NCI-H69 (cell line): ENCODE measurements around the gene ATP2B1.
A peak's percentile ranks its signal among the peaks of the same experiment; 100 is the strongest.

Experiments
- DNase-seq: peaks from one replicate; lab custom pipeline; 2025; lab: John Stamatoyannopoulos, UW

Gene ATP2B1

DNA sequence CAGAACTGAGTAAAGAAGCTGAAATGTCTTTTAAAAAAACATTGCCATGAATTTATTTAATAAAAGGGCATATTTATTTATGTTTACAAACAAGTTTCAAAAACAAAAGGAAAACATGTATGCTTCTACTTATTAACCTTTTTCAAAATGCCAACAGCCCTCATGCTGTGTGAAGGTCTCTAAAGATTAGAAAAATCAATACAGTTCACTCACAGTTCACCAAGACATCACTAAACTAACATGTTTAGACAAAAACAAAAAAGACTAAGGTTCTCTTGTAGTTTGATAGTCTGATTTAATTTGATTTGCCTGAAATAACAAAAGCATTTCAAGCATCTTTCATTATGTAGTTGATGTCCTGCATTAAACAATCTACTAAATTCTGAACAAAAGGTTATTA lies 118.9 kb downstream of the ATP2B1 start:
- DNase-seq: no peak

DNA sequence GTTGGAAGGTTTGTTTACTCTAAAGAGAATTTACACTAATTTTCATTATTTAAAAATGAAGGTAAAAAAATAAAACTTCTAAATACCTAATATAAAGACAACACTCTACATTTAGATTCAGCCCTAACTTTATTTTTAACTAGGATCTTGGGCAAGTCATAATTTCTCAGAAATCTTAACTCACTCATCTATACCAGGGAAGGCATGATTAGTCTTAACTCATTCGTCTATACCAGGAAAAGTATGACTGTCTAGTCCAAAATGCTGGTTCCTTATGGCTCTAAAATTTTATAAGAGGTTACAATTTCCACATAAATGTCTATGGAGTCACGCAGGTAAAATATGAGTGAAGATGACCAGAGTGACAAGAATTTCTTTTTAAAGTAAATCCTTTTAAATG lies 130.1 kb downstream of the ATP2B1 start:
- DNase-seq: no peak

DNA sequence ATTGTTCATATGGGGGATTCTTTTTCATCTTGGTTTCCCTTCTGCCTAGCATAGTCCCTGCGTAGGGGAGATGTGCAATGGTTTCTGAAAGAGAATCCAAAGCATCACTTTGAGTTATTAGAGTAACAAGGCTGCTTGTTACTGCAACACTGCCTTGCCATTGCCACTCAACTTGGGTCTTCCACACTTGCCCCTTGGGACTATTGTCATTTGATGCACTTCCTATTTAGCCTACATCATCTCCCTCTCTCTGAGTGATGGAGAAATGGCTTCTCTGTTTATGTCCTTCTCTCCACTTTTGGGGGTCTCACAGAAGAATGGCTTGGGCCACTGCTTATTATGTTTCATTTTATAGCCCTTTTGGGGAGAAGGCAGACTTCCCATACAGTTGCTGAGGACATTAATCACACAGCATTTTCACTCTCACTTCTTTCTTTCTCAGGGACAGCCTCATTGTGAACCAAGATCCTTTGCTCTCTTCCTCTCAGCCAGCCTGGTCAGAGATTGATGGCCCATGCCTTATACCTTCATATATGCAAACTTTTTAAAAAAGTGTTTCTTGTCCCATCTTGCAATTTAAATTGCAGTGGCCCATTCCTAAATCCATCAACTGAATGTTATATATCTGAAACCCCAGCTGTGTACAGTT lies 131.9 kb downstream of the ATP2B1 start:
- DNase-seq: no peak

DNA sequence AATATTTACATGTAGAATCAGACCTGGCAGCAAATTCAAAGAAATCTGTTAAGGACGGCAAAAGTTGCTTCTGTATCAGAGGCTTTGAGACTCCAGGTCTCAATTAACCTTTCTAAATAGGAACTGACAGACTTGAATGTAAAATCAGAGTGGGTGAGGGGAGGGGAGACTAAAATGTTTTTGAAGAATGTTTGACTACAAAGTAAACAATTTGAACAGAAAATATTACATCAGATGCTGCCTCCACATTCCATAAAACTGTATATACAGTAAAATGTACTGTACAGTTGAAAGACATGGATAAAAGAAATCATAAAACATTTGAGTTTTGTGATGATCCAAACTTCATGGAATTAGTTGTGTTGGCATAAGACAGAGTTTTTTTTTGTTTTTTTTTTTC lies 133.3 kb downstream of the ATP2B1 start:
- DNase-seq: peak; percentile 8

DNA sequence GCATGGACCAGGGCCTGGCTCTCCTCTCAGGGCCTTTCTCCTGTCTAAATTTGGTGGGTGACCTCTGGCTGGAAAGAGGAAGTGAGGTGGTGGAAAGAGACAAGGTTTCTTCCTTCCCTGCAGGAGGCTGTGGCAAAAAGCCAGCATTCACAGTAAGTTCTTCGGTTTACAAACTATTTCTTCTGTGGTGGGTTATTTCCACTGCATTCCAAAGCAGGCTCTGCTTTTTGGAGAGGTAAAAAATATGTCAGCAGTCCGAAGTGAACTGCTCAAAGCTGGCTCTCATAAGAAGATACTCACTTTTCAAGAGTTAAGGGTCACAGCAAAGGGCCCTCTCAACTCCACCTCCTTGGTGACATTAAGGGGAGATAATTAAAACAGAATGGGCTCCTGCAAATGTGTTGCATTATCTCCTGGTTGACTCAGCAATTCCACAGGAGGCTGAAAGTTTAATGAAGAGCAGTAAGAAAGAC lies 133.9 kb downstream of the ATP2B1 start:
- peak; percentile 69 for DNase-seq

DNA sequence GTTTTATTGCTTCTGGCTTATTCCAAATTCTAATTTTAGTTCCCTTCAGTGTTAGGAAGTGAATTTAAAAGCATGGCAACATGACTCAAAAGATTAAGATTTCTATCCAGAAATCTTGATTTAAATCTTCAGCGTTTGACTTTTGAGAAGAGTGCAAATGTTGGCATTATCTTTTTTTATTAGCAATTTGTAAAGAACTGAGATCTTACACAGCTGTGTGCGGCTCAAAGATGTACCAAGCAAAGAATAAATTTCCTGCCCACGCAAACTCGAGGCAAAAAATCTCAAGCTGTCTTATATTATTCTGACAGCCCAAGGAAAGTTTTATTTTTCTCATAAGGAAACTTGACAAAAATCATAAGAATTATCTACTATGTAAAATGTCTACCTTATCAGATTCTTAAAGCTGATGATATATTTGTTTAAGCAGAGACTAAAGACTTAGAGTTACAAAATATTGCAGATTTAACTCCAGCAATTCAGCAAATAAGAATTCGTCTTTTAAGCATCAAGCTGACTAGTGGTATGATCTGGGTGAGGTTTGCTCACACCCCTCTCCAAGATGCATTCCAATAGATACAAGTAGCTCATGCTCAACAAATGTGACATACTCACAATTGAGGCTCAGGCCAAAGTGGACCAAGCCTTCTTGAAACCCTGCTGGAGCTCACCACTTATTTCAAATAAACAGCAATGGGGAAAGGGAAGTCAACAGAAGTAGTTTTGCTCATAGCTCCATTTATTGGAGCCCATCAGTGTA lies 135.4 kb downstream of the ATP2B1 start:
- no peak for DNase-seq

DNA sequence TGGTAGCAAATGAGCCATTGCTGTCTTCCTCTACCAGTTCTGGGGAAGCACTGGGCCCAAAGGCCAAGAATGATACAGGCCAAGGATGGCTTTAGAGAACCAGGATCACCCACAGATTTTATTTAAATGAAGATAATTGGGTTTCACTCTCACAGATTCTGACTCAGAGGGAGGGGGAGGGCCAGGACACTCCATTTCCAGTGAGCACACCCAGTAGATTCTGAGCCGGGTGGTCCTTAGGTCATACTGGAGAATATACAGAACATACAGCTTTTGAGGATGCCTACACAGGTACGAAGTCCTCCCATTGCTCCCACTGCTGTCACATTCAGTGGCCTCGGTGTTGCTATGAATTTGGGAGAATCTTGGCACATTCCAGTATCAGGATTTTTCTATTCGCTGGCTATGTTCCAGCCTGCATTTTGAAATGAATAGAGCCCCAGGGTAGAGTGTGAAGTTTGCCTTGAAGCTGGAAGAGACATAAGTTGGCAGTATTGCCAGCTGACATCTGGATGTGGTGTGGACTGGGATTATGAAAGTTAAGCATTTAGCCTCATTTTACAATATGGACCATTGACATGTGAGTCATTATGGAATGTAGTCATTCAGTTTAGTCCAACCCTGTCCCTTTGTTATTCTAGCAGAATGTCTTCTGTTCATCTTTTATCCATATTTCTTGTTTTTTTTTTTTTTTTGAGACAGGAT lies 137.0 kb downstream of the ATP2B1 start:
- no peak for DNase-seq

DNA sequence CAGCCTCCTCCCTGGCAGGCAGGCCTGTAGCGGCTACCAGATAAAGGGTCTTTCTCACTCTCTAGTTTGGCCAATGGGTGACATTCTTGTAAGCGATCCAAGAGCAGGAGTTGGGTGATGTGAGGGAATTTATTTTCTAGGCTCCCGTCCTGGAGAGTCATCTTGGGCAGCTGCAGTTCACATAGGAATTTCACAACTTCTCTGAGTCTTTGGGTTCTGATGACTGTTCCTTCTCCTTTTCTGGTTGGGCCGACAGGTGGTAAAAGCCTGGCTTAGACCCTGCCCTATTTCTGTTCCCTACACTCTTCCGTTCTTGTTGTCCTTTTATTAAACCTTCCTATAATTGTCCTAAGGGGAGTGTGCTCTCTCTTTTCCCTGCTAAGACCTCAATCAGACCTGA lies 140.2 kb downstream of the ATP2B1 start:
- no peak for DNase-seq

DNA sequence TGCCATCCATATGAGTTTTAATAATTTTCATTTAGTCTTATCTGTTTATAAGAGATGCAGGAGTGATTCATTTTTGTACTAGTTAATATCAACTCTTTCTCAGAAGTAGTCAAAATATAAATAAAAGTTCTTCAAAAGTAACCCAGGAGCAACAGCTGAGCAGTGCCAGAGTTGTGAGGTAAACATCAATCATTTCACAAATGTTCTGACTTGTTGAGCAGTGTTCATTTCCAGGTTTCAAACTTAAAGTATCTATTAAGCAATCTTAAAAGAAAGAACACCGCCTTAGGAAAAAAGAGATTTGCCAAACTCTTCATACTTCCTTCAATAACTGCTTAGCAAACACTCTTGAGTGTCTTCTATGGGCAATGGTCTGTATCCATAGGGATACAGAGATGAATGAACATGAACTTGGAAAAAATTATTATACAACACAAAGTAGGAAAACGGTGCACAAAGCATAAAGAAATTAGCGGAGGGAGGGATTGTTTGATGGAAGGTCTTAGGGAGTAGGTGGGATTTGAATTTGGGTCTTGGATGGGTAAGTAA lies 140.9 kb downstream of the ATP2B1 start:
- no peak for DNase-seq

DNA sequence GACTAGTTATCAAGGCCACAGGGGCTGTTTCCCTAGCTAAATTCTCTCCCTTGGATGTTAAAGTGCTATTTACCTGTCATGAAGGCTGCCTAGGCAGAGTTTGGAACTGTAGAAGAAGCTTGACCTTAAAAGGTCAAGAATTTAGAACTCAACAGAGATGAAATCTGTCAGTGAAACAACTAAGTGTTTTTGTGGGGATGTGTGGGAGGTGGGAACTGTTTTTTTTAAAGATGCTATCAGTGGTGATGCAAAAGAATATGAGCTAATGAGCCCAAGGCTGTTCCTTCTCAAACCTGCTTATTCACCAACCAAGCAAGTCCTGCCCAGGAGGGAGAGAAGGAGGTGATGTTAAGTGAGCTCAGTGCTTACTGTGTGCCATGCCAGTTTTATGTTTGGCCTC lies 142.0 kb downstream of the ATP2B1 start:
- peak; percentile 11 for DNase-seq

DNA sequence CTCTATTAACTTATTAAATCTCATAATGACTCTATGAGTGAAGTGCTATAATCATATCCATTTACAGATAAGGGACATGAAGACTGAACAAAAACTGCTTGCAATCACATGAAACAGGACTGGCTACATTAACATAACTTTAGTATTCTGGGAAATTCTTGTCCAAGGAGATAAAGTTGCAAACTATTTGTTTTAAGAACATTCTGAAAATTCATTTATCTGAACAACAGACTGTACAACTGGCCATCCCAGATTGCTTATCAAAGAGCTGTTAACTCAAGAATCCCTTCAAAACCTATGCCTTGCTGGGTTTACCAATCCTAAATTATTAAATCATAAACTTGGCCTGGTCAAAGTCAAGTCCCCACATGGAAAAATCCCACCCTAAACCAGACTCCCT lies 143.6 kb downstream of the ATP2B1 start:
- no peak for DNase-seq

DNA sequence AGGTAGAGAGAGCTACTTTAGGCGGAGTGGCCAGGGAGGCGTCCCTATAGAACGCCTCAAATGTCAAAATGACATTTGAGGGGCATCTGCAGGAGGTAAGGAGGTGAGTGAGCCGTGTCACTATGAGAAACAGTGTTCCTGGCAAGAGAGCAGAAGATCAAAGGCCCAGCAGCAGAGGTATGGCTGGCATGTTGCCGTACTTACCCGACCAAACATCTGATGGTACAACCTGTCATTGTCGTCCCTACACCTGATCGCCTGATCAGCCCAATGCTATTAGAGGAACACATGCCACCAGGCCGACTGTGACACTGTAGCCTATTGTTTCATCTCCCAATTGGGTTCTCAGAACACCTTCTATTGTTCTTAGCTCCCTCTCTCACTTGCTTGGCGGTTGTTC lies 148.9 kb downstream of the ATP2B1 start:
- no peak for DNase-seq

DNA sequence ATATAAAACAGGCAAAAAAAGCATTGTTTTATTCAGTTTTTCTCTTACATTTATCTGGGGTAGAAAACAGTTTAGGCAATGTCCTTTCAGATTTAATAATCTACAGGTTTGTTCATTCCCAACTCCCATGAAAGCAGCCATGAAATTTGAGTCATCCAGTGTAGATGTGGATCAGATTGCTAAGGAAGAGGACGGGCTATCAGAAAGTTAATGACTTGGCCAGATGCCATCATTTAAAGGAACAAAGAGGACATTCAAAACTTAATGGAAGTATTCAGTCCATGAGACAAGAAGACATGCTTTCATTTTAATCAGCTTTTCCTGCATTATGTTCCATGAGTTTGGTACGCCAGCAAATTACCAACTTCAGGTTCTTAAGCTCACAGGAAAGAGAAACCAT lies 151.7 kb downstream of the ATP2B1 start:
- DNase-seq: peak; percentile 73

DNA sequence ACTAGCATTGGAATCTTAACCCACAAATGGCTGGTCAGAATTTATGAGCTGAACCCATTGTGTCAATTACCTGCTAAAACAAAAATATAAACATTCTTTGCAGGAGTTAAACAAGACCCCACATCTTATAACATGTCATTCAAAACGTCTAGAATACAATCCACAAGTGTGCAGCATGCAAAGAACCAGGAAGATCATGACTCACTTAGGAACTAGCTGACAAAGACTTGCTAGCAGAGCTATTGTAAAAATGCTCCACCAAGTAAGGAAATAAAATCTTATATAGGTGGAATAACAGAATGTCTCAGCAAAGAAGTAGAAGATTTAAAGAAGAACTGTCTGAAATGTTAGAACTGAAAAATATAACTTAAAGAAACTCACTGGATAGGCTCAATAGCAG lies 156.3 kb downstream of the ATP2B1 start:
- DNase-seq: no peak

DNA sequence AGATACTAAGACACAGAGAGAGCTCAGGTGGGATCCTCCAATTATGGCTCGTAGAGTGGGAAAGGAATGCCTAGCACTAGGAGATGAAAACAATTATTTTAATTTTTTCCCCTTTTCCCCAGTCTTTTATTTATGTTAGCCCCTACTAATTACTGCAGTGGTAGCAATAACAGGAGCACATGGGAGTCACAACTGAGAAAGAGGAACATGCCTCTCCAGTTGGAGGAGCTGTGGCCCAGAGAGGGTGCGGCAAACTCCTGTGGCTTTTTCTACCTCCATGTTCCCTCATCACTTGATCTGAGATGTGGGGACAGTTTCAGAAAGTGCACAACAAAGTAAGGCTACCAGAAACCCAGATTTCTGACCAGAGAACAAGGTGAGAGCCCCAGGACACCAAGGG lies 156.9 kb downstream of the ATP2B1 start:
- DNase-seq: no peak

DNA sequence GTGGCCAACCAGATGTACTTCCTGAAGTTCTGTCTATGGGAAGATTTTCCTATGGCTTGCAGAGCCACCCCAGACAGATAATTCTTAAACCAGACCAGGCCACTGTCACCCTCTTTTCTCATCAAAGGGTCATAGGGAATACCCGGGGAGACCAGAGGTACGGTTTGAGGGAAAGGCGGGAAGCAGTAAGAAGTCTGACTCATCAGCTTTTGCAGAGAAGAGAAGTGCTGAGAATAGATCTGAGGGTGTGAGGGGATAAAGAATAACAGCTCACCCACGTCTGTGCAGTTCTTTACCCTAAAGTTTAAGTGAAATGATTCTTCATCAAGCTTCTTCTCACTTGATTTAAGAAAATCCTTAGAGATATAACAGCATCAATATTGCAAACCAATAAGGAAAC lies 161.5 kb downstream of the ATP2B1 start:
- DNase-seq: no peak

DNA sequence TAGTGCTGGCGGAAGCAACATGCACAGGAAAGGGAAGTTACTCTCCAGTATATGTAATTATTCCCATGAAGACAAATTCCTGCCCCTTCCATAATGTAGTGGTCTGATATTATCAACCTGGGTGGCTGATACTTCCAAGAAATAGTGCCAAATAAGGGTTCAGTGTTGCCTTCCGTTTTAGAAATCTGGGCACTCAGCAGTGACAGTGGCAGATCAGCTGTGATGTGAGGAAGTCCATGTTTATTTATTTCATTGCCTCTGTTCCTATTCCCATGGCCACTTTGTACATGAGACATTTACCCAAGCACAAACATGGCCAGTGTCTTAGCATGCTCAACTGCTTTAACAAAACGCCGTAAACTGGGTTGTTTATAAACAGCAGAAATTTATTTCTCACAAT lies 162.5 kb downstream of the ATP2B1 start:
- no peak for DNase-seq

DNA sequence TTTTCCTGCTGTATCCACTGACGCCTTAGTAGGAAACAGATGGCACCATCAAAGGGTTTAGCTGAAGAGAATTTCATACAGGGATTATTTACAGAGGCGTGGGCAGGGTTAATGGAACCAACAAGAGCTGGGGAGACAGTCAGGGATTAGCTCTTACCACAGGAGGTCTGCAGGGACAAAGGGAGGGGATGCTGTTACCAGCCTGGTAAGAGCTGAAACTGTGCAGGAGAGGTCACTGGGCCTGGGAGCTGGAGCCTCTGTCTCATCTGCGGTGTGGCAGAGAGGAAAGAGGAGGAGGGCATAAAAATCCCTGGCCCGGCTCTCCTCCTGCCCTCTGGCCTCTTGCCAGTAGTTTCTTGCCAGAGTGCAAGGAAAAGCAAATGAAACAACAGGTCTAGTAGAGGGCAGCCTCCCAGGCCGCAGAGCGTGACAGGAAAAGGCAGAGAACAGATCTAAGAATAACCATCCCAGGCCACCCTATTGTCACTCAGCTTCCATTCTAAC lies 163.9 kb downstream of the ATP2B1 start:
- DNase-seq: peak; percentile 99

DNA sequence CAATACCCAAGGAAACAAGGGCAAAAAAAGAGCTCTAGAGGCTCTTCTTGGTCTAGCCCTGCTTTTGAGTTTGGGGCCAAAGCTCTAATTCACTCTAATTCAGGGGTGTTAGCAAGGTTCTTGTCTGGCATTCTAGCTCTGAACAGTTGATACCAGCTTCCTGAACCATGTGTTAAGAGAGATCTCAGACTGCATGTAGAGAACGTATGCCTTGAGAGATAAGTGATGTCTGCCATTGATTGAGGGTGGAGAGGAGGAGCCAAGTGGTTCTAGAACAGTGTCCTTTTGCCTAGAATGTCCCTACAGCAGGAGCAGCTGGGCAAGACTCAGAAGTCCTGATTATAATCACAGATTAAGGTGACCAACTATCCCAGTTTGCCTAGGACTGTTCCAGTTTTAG lies 164.6 kb downstream of the ATP2B1 start:
- no peak for DNase-seq

DNA sequence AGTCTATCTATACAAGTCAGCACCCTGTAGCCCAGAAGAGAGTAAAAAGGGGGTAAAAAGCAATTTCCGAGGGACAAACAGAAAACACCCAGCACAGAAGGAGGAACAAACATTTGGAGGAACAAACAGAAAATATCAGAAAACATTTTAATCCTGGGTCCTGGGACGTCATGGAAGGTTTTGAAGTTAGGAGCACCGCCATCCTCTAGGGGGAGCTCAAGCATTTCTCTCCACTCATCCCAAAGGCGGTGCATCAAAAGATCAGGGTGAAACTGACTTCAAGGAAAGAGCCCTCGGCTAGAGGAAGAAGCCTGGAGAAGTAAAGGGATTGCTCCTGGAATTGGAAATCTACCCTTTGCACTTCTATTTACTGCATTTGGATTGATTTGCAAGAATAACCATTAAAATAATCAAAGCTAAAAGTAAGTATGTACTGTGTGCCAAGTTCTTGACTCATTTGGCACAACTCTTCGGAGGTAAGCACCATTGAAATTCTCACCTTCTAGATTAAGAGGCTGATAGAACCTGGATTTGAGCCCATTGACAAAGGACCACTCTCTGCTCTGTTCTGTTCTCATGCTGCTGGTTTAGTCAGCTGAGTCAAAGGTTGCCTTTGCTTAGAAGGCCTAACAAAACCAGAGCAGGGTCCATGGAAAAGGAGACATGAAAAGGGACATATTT lies 165.6 kb downstream of the ATP2B1 start:
- DNase-seq: peak; percentile 90

DNA sequence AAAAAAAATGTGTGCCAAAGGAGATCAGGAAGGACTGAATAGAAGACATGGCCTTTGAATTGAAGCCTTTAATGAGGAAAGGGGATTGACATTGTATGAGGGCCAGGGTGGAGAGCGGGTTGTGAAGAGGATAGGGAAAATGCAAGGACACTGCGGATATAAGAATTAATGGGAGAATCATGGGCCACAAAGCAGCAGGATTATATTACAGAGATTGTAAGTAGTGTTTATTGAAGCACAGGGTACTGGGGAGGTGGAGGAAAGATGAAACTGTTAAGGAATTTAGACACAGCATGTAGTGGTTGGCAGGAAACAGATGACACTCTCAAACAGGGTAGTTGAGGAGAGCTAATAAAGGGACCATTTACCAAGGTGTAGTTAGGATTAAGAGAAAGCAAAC lies 166.4 kb downstream of the ATP2B1 start:
- DNase-seq: no peak

DNA sequence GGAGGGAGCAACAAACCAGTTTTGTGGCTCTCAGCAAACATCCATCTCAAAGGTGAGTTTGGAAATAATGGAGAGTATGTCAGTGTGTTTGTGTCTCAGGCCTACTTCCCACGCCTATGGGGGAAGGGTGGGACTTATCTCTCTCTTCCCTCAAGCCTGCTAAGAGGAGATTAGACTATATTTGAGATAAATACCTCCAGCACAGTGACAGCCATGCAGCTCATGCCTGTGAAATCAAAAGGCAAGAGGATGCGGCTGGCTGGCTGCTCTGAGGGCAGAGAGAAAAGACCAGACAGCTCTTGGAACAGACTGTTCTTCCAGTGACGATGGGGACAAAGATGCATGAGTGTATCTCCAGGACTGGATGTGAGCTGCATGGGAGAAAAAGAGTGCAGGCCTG lies 168.1 kb downstream of the ATP2B1 start:
- DNase-seq: no peak
